ENCODE results near the gene OTOG.

OTOG gene

GRCh38 chr11:17672469-17672868, 125.4 kb downstream of the OTOG start:
- FAIRE-seq: no peak

- FAIRE-seq: no peak
Observed at GRCh38 chr11:17673951-17674350, 126.9 kb downstream of the OTOG start.

GRCh38 chr11:17682848-17683247, 135.8 kb downstream of the OTOG start:
- no peak for FAIRE-seq

- no peak for FAIRE-seq
Observed at GRCh38 chr11:17683377-17684161, 136.5 kb downstream of the OTOG start.

GRCh38 chr11:17684550-17684949, 137.5 kb downstream of the OTOG start:
- no peak for FAIRE-seq

GRCh38 chr11:17686231-17686980, 139.3 kb downstream of the OTOG start:
- FAIRE-seq: no peak

- FAIRE-seq: no peak
Observed at GRCh38 chr11:17687946-17688670, 141.0 kb downstream of the OTOG start.

- FAIRE-seq: no peak
Observed at GRCh38 chr11:17691550-17691949, 144.5 kb downstream of the OTOG start.

GRCh38 chr11:17691976-17692375, 144.9 kb downstream of the OTOG start:
- no peak for FAIRE-seq

- no peak for FAIRE-seq
Observed at GRCh38 chr11:17692931-17693330, 145.9 kb downstream of the OTOG start.

- no peak for FAIRE-seq
Observed at GRCh38 chr11:17693531-17693930, 146.5 kb downstream of the OTOG start.

GRCh38 chr11:17694494-17695110, 147.5 kb downstream of the OTOG start:
- no peak for FAIRE-seq

- no peak for FAIRE-seq
Observed at GRCh38 chr11:17695454-17696441, 148.7 kb downstream of the OTOG start.

- FAIRE-seq: no peak
Observed at GRCh38 chr11:17696741-17697140, 149.7 kb downstream of the OTOG start.
